ENCODE measurements around the gene IL2RA. TPM values are rescaled to one million over a fixed set of nuclear protein-coding genes. Genes with fewer than 3 reads are reported as not detected.
"Not testable (repeated sequence)": the region's sequence is repeated elsewhere in the genome, so short reads cannot be mapped to it uniquely, and the experiment has no call there.

The IL2RA gene
- total RNA-seq, 1 experiment from 2014 or later = not detected

GRCh38 chr10:6014241-6014761, 47.9 kb downstream of the IL2RA start:
- peak; percentile 19 for DNase-seq (ENCODE audit: low spot score)

- no peak for DNase-seq (ENCODE audit: low spot score)
Observed at GRCh38 chr10:6013413-6014192, 48.6 kb downstream of the IL2RA start.

GRCh38 chr10:6012121-6012905, 49.9 kb downstream of the IL2RA start:
- DNase-seq (ENCODE audit: low spot score) = no peak

GRCh38 chr10:6011558-6011957, 50.6 kb downstream of the IL2RA start:
- DNase-seq (ENCODE audit: low spot score) = no peak

GRCh38 chr10:6010569-6010968, 51.6 kb downstream of the IL2RA start:
- no peak for DNase-seq (ENCODE audit: low spot score)

- no peak for DNase-seq (ENCODE audit: low spot score)
Observed at GRCh38 chr10:6009961-6010360, 52.2 kb downstream of the IL2RA start.

GRCh38 chr10:6009150-6009549, 53.0 kb downstream of the IL2RA start:
- no peak for DNase-seq (ENCODE audit: low spot score)

- DNase-seq (ENCODE audit: low spot score) = no peak
Observed at GRCh38 chr10:6008497-6009142, 53.5 kb downstream of the IL2RA start.

- DNase-seq (ENCODE audit: low spot score) = no peak
Observed at GRCh38 chr10:6006991-6007390, 55.2 kb downstream of the IL2RA start.

GRCh38 chr10:6006546-6006945, 55.6 kb downstream of the IL2RA start:
- no peak for DNase-seq (ENCODE audit: low spot score)

GRCh38 chr10:6005856-6006395, 56.2 kb downstream of the IL2RA start:
- no peak for DNase-seq (ENCODE audit: low spot score)

GRCh38 chr10:6005161-6005804, 56.9 kb downstream of the IL2RA start:
- not testable (repeated sequence) for DNase-seq (ENCODE audit: low spot score)

GRCh38 chr10:6002809-6003510, 59.2 kb downstream of the IL2RA start:
- no peak for DNase-seq (ENCODE audit: low spot score)

GRCh38 chr10:5999440-6000165, 62.6 kb downstream of the IL2RA start:
- no peak for DNase-seq (ENCODE audit: low spot score)

GRCh38 chr10:5996696-5997095, 65.5 kb downstream of the IL2RA start:
- no peak for DNase-seq (ENCODE audit: low spot score)

GRCh38 chr10:5992398-5992797, 69.8 kb downstream of the IL2RA start:
- no peak for DNase-seq (ENCODE audit: low spot score)

GRCh38 chr10:5991708-5992107, 70.5 kb downstream of the IL2RA start:
- DNase-seq (ENCODE audit: low spot score) = no peak

GRCh38 chr10:5989756-5990155, 72.4 kb downstream of the IL2RA start:
- no peak for DNase-seq (ENCODE audit: low spot score)

GRCh38 chr10:5988336-5988920, 73.7 kb downstream of the IL2RA start:
- no peak for DNase-seq (ENCODE audit: low spot score)

GRCh38 chr10:5987747-5988146, 74.4 kb downstream of the IL2RA start:
- no peak for DNase-seq (ENCODE audit: low spot score)

Data from H4 (cell line).